Esophagus squamous epithelium (tissue), 5 donors: ENCODE measurements around the gene LPAR5. TPM values are rescaled to one million over a fixed set of nuclear protein-coding genes. Genes with fewer than 3 reads are reported as not detected.

Experiments used
- DNase-seq: peaks from one replicate; lab custom pipeline; 2025; lab: John Stamatoyannopoulos, UW
- H3K27ac ChIP-seq, 4 donors: fragments of 200-600 bp; sonication (generic); one replicate each; pipeline ENCODE4 v1.5.1; 2016 to 2019; ENCODE audit warnings: mild to moderate bottlenecking in 1 of 4
- H3K27me3 ChIP-seq, 4 donors: fragments of 200-600 bp; sonication (generic); 1 replicate in 3 of 4; 2 replicates in 1 of 4; pipeline versions ENCODE4 v1.5.1 to v1.6.0; 2017 to 2021; ENCODE audit warnings: antibody characterized with exemption in 1 of 4
- H3K36me3 ChIP-seq, 3 donors: fragments of 200-600 bp; sonication (generic); one replicate each; pipeline ENCODE4 v1.5.1; 2016 to 2019
- H3K4me1 ChIP-seq, 3 donors: fragments of 200-600 bp; sonication (generic); one replicate each; pipeline ENCODE4 v1.5.1; 2017 to 2019
- H3K4me3 ChIP-seq, 4 donors: fragments of 200-600 bp; sonication (generic); 1 replicate in 3 of 4; 2 replicates in 1 of 4; pipeline ENCODE4 v1.5.1; 2016 to 2019; ENCODE audit warnings: mild to moderate bottlenecking in 2 of 4, moderate library complexity in 1 of 4
- H3K9me3 ChIP-seq, 3 donors: fragments of 200-600 bp; sonication (generic); one replicate each; pipeline ENCODE4 v1.5.1; 2016 to 2019
- CTCF ChIP-seq, 6 experiments: fragments of 450-650 bp in 4 of 6; fragments of 200-600 bp in 2 of 6; sonication (generic) in 2 of 6; IDR thresholded peaks; one replicate each; pipeline ENCODE4 v1.5.1; 2016 to 2019; ENCODE audit warnings: antibody characterized with exemption in 6 of 6, mild to moderate bottlenecking in 4 of 6, moderate library complexity in 4 of 6
- POLR2A ChIP-seq, 4 donors: fragments of 450-650 bp; IDR thresholded peaks; one replicate each; pipeline ENCODE4 v1.6.1; 2017; ENCODE audit warnings: antibody characterized with exemption in 4 of 4, mild to moderate bottlenecking in 4 of 4, moderate library complexity in 3 of 4
- WGBS, 2 donors: methylation state at CpG; one replicate each; pipeline ENCODE4 v1.1.5; 2018; 5-methylcytosine and 5-hydroxymethylcytosine counted together
- intact Hi-C: fragments of 100-400 bp; cut with DNase I; formaldehyde crosslinking; loops from one replicate; pipeline ENCODE4 v1.15.0; 2022
- total RNA-seq, 4 donors: library from RNA; depleted of rRNA; stranded (reverse); fragments of >200 nt; gene quantifications; one replicate each; pipeline ENCODE4 v1.1.0, GENCODE V29; 2016
- donor health status: DM: yes; HTN: yes; CAD: no.

LPAR5 gene
- total RNA-seq, 4 donors from 2014 or later: 12.8 to 46.0 (median 17.4) TPM

GRCh38 chr12:6644903-6645302, 9.1 kb upstream of the LPAR5 start:
- intact Hi-C loops: no loop called here
- Histone ChIP-seq H3K27ac (peak overlapping the region in 2 of 4 donors; percentile 36 to 44), H3K36me3 (peaks cover 0 to 22% (median 0%) of the 10 kb centered on the region in 3 donors), H3K4me1 (peaks cover 5 to 15% (median 8%) of the 10 kb centered on the region in 3 donors), H3K9me3 (no peaks in the 10 kb centered on the region), H3K4me3 (no peak overlapping the region), H3K27me3 (peaks cover 0 to 3% (median 0%) of the 10 kb centered on the region in 4 donors)
- 27 to 51% methylated on average over 3 to 5 of the region's 5 CpGs for WGBS, 2 donors
- TF ChIP-seq POLR2A (IDR thresholded peaks at IDR 0.05) (no peak), CTCF (IDR thresholded peaks at IDR 0.05) (peak in 3 of 6 experiments; percentile 5 to 16 (median 13))
- DNase-seq: no peak

DNA sequence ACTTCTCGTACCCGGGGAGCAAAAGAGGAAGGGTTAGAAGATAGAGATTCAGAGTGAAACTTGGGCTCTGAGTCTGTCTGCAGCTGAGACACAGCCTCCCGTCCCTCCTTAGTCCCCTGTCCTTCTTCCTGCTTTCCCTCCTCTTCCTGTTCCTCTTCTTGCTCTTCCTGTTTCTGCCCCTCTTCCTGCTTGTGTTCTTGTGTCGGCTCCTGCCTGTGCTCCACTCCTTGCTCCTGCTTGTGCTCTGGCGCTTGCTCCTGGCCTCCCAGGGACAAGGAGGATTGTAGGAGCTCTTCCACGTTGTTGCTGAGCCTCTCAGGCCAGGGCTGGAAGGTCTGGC, 8.5 kb upstream of the LPAR5 start:
- Histone ChIP-seq H3K9me3 (no peaks in the 10 kb centered on the region), H3K36me3 (peaks cover 0 to 15% (median 0%) of the 10 kb centered on the region in 3 donors), H3K4me1 (peaks cover 5 to 21% (median 8%) of the 10 kb centered on the region in 3 donors), H3K27ac (peak overlapping the region in 2 of 4 donors; percentile 36 to 44), H3K27me3 (peaks cover 0 to 3% (median 0%) of the 10 kb centered on the region in 4 donors), H3K4me3 (no peak overlapping the region)
- intact Hi-C loops: no loop called here
- 56 to 70% methylated on average over 5 of the region's 6 CpGs for WGBS, 2 donors
- TF ChIP-seq POLR2A (IDR thresholded peaks at IDR 0.05): no peak
- no peak for TF ChIP-seq CTCF (IDR thresholded peaks at IDR 0.05)
- DNase-seq: no peak

DNA sequence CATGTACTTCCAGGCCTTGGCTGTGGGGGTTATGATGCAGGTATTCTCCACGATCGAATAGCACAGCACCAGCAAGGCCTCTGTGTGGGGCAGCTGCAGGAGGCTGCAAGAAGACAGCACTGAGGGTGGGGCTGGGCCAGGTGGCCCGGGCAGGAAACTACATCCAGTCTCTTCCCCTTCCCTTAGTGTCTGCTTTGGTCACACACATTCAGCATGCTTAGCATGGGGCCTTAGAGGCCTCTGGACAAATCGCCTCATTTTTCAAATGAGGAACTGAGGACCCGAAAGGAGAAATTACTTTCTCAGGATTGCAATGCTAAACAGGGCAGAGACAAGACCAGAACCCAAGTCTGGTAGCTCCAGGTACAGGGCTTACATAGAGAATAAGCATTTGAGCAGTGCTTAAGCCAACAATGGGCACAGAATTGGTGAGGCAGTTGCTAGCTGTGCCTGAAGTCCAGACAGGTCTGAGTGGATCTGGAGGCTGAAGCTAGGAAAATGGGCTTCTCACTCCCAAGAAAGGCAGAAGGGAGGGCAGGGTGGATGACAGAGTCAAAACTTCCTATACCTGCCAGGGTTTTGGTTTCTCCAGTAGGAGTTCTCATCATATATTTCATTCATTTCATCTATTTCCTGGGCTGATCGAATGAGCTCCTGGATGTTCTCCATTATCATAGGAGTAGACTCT, 8.0 kb upstream of the LPAR5 start:
- intact Hi-C loops: no loop called here
- 56 to 84% methylated on average over 1 to 5 of the region's 6 CpGs for WGBS, 2 donors
- TF ChIP-seq POLR2A (IDR thresholded peaks at IDR 0.05) (no peak), CTCF (IDR thresholded peaks at IDR 0.05) (no peak)
- Histone ChIP-seq H3K36me3 (peaks cover 0 to 10% (median 0%) of the 10 kb centered on the region in 3 donors), H3K27ac (peak overlapping the region in 1 of 4 donors; percentile 33), H3K9me3 (no peaks in the 10 kb centered on the region), H3K27me3 (peaks cover 0 to 3% (median 0%) of the 10 kb centered on the region in 4 donors), H3K4me3 (no peak overlapping the region), H3K4me1 (peaks cover 5 to 27% (median 11%) of the 10 kb centered on the region in 3 donors)
- DNase-seq: no peak

DNA sequence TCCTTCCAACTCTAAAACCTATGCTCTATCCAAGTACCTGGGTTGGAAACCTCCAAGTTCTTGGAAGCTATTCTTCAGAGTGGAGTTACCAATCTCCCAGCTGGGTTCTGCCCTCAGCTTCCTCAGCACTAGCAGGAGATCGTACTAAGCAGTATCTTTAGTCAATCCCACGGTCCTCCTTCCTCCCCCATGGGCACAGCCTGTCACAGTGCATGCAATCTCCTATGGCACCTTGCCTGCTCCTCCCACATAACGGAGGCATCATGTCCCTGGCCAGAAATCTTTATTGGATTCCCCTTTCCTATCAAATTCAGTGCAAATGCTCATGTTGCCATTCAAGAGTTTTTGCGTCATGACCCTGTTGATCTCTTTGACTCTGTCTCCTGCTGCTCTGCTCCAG, 5.4 kb upstream of the LPAR5 start:
- WGBS, 2 donors: 50 to 67% methylated on average over 4 of the region's 4 CpGs
- H3K9me3 ChIP-seq: no peaks in the 10 kb centered on the region
- no peak for DNase-seq
- intact Hi-C loops: no loop called here
- H3K4me1 ChIP-seq: peaks cover 6 to 37% (median 18%) of the 10 kb centered on the region in 3 donors
- H3K27me3 ChIP-seq: peaks cover 0 to 3% (median 0%) of the 10 kb centered on the region in 4 donors
- no peak for TF ChIP-seq POLR2A (IDR thresholded peaks at IDR 0.05)
- no peak for TF ChIP-seq CTCF (IDR thresholded peaks at IDR 0.05)
- H3K36me3 ChIP-seq: no peaks in the 10 kb centered on the region
- H3K27ac ChIP-seq: no peak overlapping the region
- H3K4me3 ChIP-seq: no peak overlapping the region

- intact Hi-C loops: no loop called here
- WGBS, 2 donors: 90 to 97% methylated on average over 4 of the region's 4 CpGs
- TF ChIP-seq CTCF (IDR thresholded peaks at IDR 0.05): no peak
- no peak for TF ChIP-seq POLR2A (IDR thresholded peaks at IDR 0.05)
- no peak overlapping the region for H3K27ac ChIP-seq
- H3K27me3 ChIP-seq: peaks cover 0 to 3% (median 0%) of the 10 kb centered on the region in 4 donors
- no peak overlapping the region for H3K4me3 ChIP-seq
- H3K9me3 ChIP-seq: no peaks in the 10 kb centered on the region
- peaks cover 6 to 43% (median 18%) of the 10 kb centered on the region in 3 donors for H3K4me1 ChIP-seq
- H3K36me3 ChIP-seq: no peaks in the 10 kb centered on the region
- no peak for DNase-seq
Measured at GRCh38 chr12:6640497-6640896, 4.7 kb upstream of the LPAR5 start.
